Measurements from ENCODE around the gene NECAP2. TPM values are rescaled to one million over a fixed set of nuclear protein-coding genes. Genes with fewer than 3 reads are reported as not detected.
A peak's percentile ranks its signal among the peaks of the same experiment; 100 is the strongest.

Gene NECAP2
- polyA plus RNA-seq, 2 of the 4 experiments (the other 2 are of a cell fraction) = 29.7 to 38.5 TPM

- Histone ChIP-seq H3K4me2 (no peak overlapping the region), H3K4me3 (no peak overlapping the region), H3K9me3 (no peaks in the 10 kb centered on the region), H3K27ac (peak overlapping the region in 1 of 2 experiments; percentile 49; a peak in 2 of 6 replicates), H3K4me1 (peaks cover 57% of the 10 kb centered on the region)
- DNase-seq (ENCODE audit: low read depth in 1 of 2, low spot score in 1 of 2) (no peak), ATAC-seq (no peak; a peak in 1 of 6 replicates), FAIRE-seq (no peak)
- ChIA-PET CTCF (interaction anchor here (1.6 to 1.9 kb wide), 2 partner anchors 12 to 47 kb away, joined by 5 to 8 read pairs; partner anchors contain the start of gene NECAP2), POLR2A (interaction anchor here (0.6 kb wide), 1 partner anchor 31 kb away, joined by 5 read pairs; no protein-coding TSS in a partner anchor)
- no peak for TF ChIP-seq CEBPB (IDR thresholded peaks at IDR 0.05)
- TF ChIP-seq FOSB (CRISPR knock-in tag; IDR thresholded peaks at IDR 0.05) = no peak
- WGBS (ENCODE audit: missing lambda C conversion rate) = 93% methylated on average over 19 of the region's 21 CpGs
These were observed 47.6 kb upstream of the NECAP2 start for GRCh38 chr1:16392740-16393569.

- ChIA-PET CTCF (interaction anchor here (1.6 to 1.9 kb wide), 2 partner anchors 13 to 46 kb away, joined by 5 to 8 read pairs; partner anchors contain the start of gene NECAP2), POLR2A (no interaction called here)
- FAIRE-seq (no peak), DNase-seq (ENCODE audit: low read depth in 1 of 2, low spot score in 1 of 2) (no peak), ATAC-seq (peak in 1 of 2 experiments; percentile 51; a peak in 3 of 6 replicates)
- TF ChIP-seq BHLHE40 (IDR thresholded peaks at IDR 0.05; ENCODE audit: low read depth, low read length) = no peak
- TF ChIP-seq SMC3 (IDR thresholded peaks at IDR 0.05) = no peak
- H3K4me2 ChIP-seq = no peak overlapping the region
- H3K27ac ChIP-seq = peak overlapping the region in 1 of 2 experiments; percentile 49; a peak in 2 of 6 replicates
- no peak overlapping the region for H3K4me3 ChIP-seq
- H3K4me1 ChIP-seq = peaks cover 48% of the 10 kb centered on the region
- no peaks in the 10 kb centered on the region for H3K9me3 ChIP-seq
- 78% methylated on average over 9 of the region's 10 CpGs for whole genome bisulfite sequencing (ENCODE audit: missing lambda C conversion rate)
These were observed 46.7 kb upstream of the NECAP2 start for GRCh38 chr1:16393570-16394521.

- TF ChIP-seq ZC3H11A (IDR thresholded peaks at IDR 0.05) (no peak), NR3C1 (IDR thresholded peaks at IDR 0.05) (no peak), MAZ (IDR thresholded peaks at IDR 0.05; ENCODE audit: borderline replicate concordance, low read depth, low read length) (no peak), PBX3 (IDR thresholded peaks at IDR 0.05) (no peak), JUNB (IDR thresholded peaks at IDR 0.05) (no peak), ZSCAN20 (CRISPR knock-in tag; IDR thresholded peaks at IDR 0.05) (no peak), HDAC2 (IDR thresholded peaks at IDR 0.05) (no peak), RAD21 (conservative IDR thresholded peaks at IDR 0.05 in 1 of 2, IDR thresholded peaks at IDR 0.05 in 1 of 2) (no peak), POLR2A (IDR thresholded peaks at IDR 0.05; ENCODE audit: low read length) (no peak), CEBPB (IDR thresholded peaks at IDR 0.05) (no peak), CHD4 (IDR thresholded peaks at IDR 0.05; ENCODE audit: borderline replicate concordance) (no peak), HOXB5 (CRISPR knock-in tag; IDR thresholded peaks at IDR 0.05) (no peak), BHLHE40 (IDR thresholded peaks at IDR 0.05; ENCODE audit: low read depth, low read length) (no peak), CTCF (IDR thresholded peaks at IDR 0.05) (no peak), EP300 (IDR thresholded peaks at IDR 0.05) (no peak), CBX2 (IDR thresholded peaks at IDR 0.05; ENCODE audit: borderline replicate concordance, low read depth) (no peak), PHF8 (IDR thresholded peaks at IDR 0.05; ENCODE audit: borderline replicate concordance, low read depth) (no peak), SMC3 (IDR thresholded peaks at IDR 0.05) (no peak), FOSB (CRISPR knock-in tag; IDR thresholded peaks at IDR 0.05) (no peak), CHD2 (IDR thresholded peaks at IDR 0.05; ENCODE audit: low read length, partially characterized antibody) (no peak)
- WGBS (ENCODE audit: missing lambda C conversion rate) = 96% methylated on average over 11 of the region's 13 CpGs
- DNase-seq (ENCODE audit: low read depth in 1 of 2, low spot score in 1 of 2) (no peak), ATAC-seq (no peak), FAIRE-seq (no peak)
- Histone ChIP-seq H3K4me1 (peaks cover 44% of the 10 kb centered on the region), H3K27ac (no peak overlapping the region), H3K4me2 (no peak overlapping the region), H3K9me3 (no peaks in the 10 kb centered on the region), H3K4me3 (no peak overlapping the region)
- ChIA-PET POLR2A (no interaction called here), CTCF (interaction anchor here (0.7 to 1.9 kb wide), 2 partner anchors 13 to 45 kb away, joined by 3 to 5 read pairs; partner anchors contain the start of gene NECAP2)
These were observed 45.5 kb upstream of the NECAP2 start for GRCh38 chr1:16394977-16395376.

All from A549 (cell line).